Liver (tissue), 3 donors: Measurements from ENCODE around the gene ACTL8.

ENCODE experiments used
- GABPA ChIP-seq, 2 donors: IDR thresholded peaks in 1 of 2; conservative IDR thresholded peaks in 1 of 2; 2 replicates each; pipeline ENCODE4 v1.6.1; 2016; ENCODE audit warnings: antibody characterized with exemption in 2 of 2, mild to moderate bottlenecking in 1 of 2, moderate library complexity in 1 of 2
- JUND ChIP-seq, 2 donors: IDR thresholded peaks; 2 replicates each; pipeline ENCODE4 v1.6.1; 2016; ENCODE audit warnings: antibody characterized with exemption in 2 of 2
- RAD21 ChIP-seq, 2 donors: IDR thresholded peaks; 2 replicates each; pipeline ENCODE4 v1.6.1; 2016; ENCODE audit warnings: antibody characterized with exemption in 2 of 2, mild to moderate bottlenecking in 2 of 2
- RXRA ChIP-seq, 2 donors: IDR thresholded peaks; 2 replicates each; pipeline ENCODE4 v1.6.1; 2017 to 2018; ENCODE audit warnings: antibody characterized with exemption in 2 of 2, mild to moderate bottlenecking in 1 of 2
- YY1 ChIP-seq: IDR thresholded peaks from 2 replicates; pipeline ENCODE4 v1.6.1; 2016; ENCODE audit warnings: antibody characterized with exemption, mild to moderate bottlenecking
- TF ChIP-seq, protein P1 (sequence below): IDR thresholded peaks from 2 replicates; pipeline ENCODE4 v1.6.1; 2016; ENCODE audit warnings: antibody characterized with exemption, mild to moderate bottlenecking
- TF ChIP-seq, protein P2 (sequence below): fragments of 150-350 bp; IDR thresholded peaks from 2 replicates; pipeline ENCODE4 v1.5.1; 2017; ENCODE audit warnings: improper control_type of control experiment, low read depth, low read length; ENCODE audit not compliant: missing input control
- donor health status: healthy.
- donor health status: healthy.

DNA sequence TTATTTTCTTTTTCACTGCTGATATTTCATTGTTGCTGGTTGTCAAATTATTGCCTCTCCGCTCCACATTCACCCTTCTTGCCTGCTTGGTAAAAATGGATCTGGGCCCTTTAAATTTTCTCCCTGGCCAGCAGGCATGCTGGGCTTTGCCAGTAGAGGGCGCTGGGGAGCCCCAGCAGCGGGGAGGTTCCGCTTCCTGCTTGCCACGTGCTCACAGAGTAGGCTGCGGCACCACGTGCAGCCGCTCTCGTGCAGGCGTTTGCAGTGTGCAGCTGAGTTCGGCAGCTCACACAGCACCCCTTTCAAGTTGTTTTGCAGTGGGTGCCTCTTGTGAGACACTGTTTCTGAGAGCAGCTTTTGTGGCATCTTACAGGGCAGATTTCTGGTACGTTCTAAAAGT lies at the start of gene ACTL8:
- TF ChIP-seq, protein P1, sequence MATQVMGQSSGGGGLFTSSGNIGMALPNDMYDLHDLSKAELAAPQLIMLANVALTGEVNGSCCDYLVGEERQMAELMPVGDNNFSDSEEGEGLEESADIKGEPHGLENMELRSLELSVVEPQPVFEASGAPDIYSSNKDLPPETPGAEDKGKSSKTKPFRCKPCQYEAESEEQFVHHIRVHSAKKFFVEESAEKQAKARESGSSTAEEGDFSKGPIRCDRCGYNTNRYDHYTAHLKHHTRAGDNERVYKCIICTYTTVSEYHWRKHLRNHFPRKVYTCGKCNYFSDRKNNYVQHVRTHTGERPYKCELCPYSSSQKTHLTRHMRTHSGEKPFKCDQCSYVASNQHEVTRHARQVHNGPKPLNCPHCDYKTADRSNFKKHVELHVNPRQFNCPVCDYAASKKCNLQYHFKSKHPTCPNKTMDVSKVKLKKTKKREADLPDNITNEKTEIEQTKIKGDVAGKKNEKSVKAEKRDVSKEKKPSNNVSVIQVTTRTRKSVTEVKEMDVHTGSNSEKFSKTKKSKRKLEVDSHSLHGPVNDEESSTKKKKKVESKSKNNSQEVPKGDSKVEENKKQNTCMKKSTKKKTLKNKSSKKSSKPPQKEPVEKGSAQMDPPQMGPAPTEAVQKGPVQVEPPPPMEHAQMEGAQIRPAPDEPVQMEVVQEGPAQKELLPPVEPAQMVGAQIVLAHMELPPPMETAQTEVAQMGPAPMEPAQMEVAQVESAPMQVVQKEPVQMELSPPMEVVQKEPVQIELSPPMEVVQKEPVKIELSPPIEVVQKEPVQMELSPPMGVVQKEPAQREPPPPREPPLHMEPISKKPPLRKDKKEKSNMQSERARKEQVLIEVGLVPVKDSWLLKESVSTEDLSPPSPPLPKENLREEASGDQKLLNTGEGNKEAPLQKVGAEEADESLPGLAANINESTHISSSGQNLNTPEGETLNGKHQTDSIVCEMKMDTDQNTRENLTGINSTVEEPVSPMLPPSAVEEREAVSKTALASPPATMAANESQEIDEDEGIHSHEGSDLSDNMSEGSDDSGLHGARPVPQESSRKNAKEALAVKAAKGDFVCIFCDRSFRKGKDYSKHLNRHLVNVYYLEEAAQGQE, result no peak
- TF ChIP-seq, protein P2, sequence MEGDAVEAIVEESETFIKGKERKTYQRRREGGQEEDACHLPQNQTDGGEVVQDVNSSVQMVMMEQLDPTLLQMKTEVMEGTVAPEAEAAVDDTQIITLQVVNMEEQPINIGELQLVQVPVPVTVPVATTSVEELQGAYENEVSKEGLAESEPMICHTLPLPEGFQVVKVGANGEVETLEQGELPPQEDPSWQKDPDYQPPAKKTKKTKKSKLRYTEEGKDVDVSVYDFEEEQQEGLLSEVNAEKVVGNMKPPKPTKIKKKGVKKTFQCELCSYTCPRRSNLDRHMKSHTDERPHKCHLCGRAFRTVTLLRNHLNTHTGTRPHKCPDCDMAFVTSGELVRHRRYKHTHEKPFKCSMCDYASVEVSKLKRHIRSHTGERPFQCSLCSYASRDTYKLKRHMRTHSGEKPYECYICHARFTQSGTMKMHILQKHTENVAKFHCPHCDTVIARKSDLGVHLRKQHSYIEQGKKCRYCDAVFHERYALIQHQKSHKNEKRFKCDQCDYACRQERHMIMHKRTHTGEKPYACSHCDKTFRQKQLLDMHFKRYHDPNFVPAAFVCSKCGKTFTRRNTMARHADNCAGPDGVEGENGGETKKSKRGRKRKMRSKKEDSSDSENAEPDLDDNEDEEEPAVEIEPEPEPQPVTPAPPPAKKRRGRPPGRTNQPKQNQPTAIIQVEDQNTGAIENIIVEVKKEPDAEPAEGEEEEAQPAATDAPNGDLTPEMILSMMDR, result no peak
- no peak for TF ChIP-seq JUND (IDR thresholded peaks at IDR 0.05)
- TF ChIP-seq RXRA (IDR thresholded peaks at IDR 0.05), result no peak
- no peak for TF ChIP-seq GABPA (IDR thresholded peaks at IDR 0.05 in 1 of 2, conservative IDR thresholded peaks at IDR 0.05 in 1 of 2)
- TF ChIP-seq YY1, result no peak
- TF ChIP-seq RAD21 (IDR thresholded peaks at IDR 0.05), result no peak
